Lower lobe of right lung (tissue), 2 donors: ENCODE data around the gene TPCN1. TPM values are rescaled to one million over a fixed set of nuclear protein-coding genes. Genes with fewer than 3 reads are reported as not detected.

Experiments used
- ATAC-seq, 2 donors: fragments of 200-7000 bp; cut with Tn5 transposase; one replicate each; pipeline ENCODE4 v1.9.1; 2020 to 2022; ENCODE audit warnings: mild to moderate bottlenecking in 2 of 2, moderate library complexity in 2 of 2
- DNase-seq: peaks from one replicate; pipeline ENCODE4 v3.0.0-alpha.2; 2020
- H3K27ac ChIP-seq: fragments of 200-600 bp; one replicate; pipeline ENCODE4 v1.8.0; 2022
- H3K27me3 ChIP-seq: fragments of 200-600 bp; one replicate; pipeline ENCODE4 v1.8.0; 2022; ENCODE audit warnings: low read depth
- H3K36me3 ChIP-seq: fragments of 200-600 bp; one replicate; pipeline ENCODE4 v1.8.0; 2022; ENCODE audit warnings: mild to moderate bottlenecking
- H3K4me1 ChIP-seq: fragments of 200-600 bp; one replicate; pipeline ENCODE4 v1.8.0; 2022
- H3K4me3 ChIP-seq: fragments of 200-600 bp; one replicate; pipeline ENCODE4 v1.8.0; 2022; ENCODE audit warnings: mild to moderate bottlenecking
- H3K9me3 ChIP-seq: fragments of 200-600 bp; one replicate; pipeline ENCODE4 v1.8.0; 2022
- CTCF ChIP-seq: fragments of 200-600 bp; IDR thresholded peaks from one replicate; pipeline ENCODE4 v1.8.0; 2022; ENCODE audit warnings: antibody characterized with exemption, mild to moderate bottlenecking
- intact Hi-C: fragments of 100-400 bp; cut with DNase I; formaldehyde crosslinking; loops from one replicate; pipeline ENCODE4 v1.11.0; 2022
- total RNA-seq: library from RNA; stranded (reverse); fragmentation: NEBNext Ultra II Directional; extraction: Animal tissue kit (Norgen Biotek cat#: 25700); gene quantifications from one replicate; pipeline ENCODE4 v1.2.1, GENCODE V29; 2021
- donor health status: DM: no; HTN: yes; CAD: no; lungs with severe emphysema.

Gene TPCN1
- total RNA-seq, 1 donor from 2014 or later: 68.1 TPM

GRCh38 chr12:113332688-113333417 lies 111.6 kb downstream of the TPCN1 start:
- ATAC-seq: no peak
- intact Hi-C loops: no loop called here
- Histone ChIP-seq H3K27ac (no peak overlapping the region), H3K9me3 (no peaks in the 10 kb centered on the region), H3K4me1 (peaks cover 27% of the 10 kb centered on the region), H3K4me3 (peak overlapping the region; percentile 93), H3K36me3 (peaks cover 40% of the 10 kb centered on the region), H3K27me3 (no peaks in the 10 kb centered on the region)
- TF ChIP-seq CTCF: no peak
- DNase-seq: no peak

- peak overlapping the region; percentile 93 for H3K4me3 ChIP-seq
- peaks cover 27% of the 10 kb centered on the region for H3K4me1 ChIP-seq
- H3K27me3 ChIP-seq: no peaks in the 10 kb centered on the region
- H3K9me3 ChIP-seq: no peaks in the 10 kb centered on the region
- intact Hi-C loops: no loop called here
- DNase-seq (no peak), ATAC-seq (no peak)
- TF ChIP-seq CTCF: no peak
- no peak overlapping the region for H3K27ac ChIP-seq
- peaks cover 40% of the 10 kb centered on the region for H3K36me3 ChIP-seq
These were observed 112.1 kb downstream of the TPCN1 start for GRCh38 chr12:113333418-113333750.

GRCh38 chr12:113333877-113334785 lies 112.9 kb downstream of the TPCN1 start:
- H3K9me3 ChIP-seq: no peaks in the 10 kb centered on the region
- intact Hi-C loops: no loop called here
- H3K27ac ChIP-seq: peak overlapping the region; percentile 82
- TF ChIP-seq CTCF: no peak
- ATAC-seq (peak; percentile 50 to 55), DNase-seq (peak; percentile 81)
- peaks cover 25% of the 10 kb centered on the region for H3K4me1 ChIP-seq
- H3K36me3 ChIP-seq: peaks cover 37% of the 10 kb centered on the region
- H3K27me3 ChIP-seq: no peaks in the 10 kb centered on the region
- peak overlapping the region; percentile 93 for H3K4me3 ChIP-seq

GRCh38 chr12:113334786-113335539 lies 113.7 kb downstream of the TPCN1 start, which contains the start of gene SLC8B1:
TSS of gene SLC8B1 (minus strand) at chr12:113335109. CDS start at chr12:113332878, 2,231 bp downstream.
- intact Hi-C loops: no loop called here
- Histone ChIP-seq H3K4me3 (peak within 1 kb of the TSS; percentile 93), H3K36me3 (peaks cover 28% of the 10 kb centered on the region), H3K27ac (peak within 1 kb of the TSS; percentile 82), H3K4me1 (peaks cover 18% of the 10 kb centered on the region), H3K27me3 (no peaks in the 10 kb centered on the region), H3K9me3 (no peaks in the 10 kb centered on the region)
- ATAC-seq (peak; percentile 99 to 100), DNase-seq (peak; percentile 93)
- no peak for TF ChIP-seq CTCF

- no peaks in the 10 kb centered on the region for H3K36me3 ChIP-seq
- H3K27me3 ChIP-seq: no peaks in the 10 kb centered on the region
- H3K27ac ChIP-seq: no peak overlapping the region
- H3K4me3 ChIP-seq: no peak overlapping the region
- no peaks in the 10 kb centered on the region for H3K9me3 ChIP-seq
- intact Hi-C loops: no loop called here
- no peak for TF ChIP-seq CTCF
- no peaks in the 10 kb centered on the region for H3K4me1 ChIP-seq
- DNase-seq (no peak), ATAC-seq (no peak)
These were observed 118.3 kb downstream of the TPCN1 start for GRCh38 chr12:113339540-113339939.
